OCI-LY1 (cell line): Measurements from ENCODE around the gene RAB4A.

Experiments
- H2AFZ ChIP-seq: fragments of 200-600 bp; sonication (generic), shearing (Covaris generic); 2 replicates; pipeline ENCODE4 v1.6.0; 2014; ENCODE audit warnings: antibody characterized with exemption, mild to moderate bottlenecking, low read length
- H3F3A ChIP-seq: fragments of 200-600 bp; sonication (generic), shearing (Covaris generic); 2 replicates; pipeline ENCODE4 v1.6.0; 2014; ENCODE audit warnings: mild to moderate bottlenecking, antibody characterized with exemption, low read length, moderate library complexity; ENCODE audit not compliant: insufficient read depth
- H3K27ac ChIP-seq: fragments of 200-600 bp; sonication (generic); 2 replicates; pipeline ENCODE4 v1.5.1; 2014; ENCODE audit warnings: low read length, mixed run types, mild to moderate bottlenecking, low read depth; ENCODE audit not compliant: poor library complexity, severe bottlenecking
- H3K27me3 ChIP-seq: fragments of 200-600 bp; sonication (generic); 2 replicates; pipeline ENCODE4 v1.6.0; 2014; ENCODE audit warnings: antibody characterized with exemption, mild to moderate bottlenecking, low read length, moderate library complexity; ENCODE audit not compliant: insufficient read depth
- H3K36me3 ChIP-seq: fragments of 200-600 bp; sonication (generic); 2 replicates; pipeline ENCODE4 v1.6.1; 2014; ENCODE audit warnings: mild to moderate bottlenecking, antibody characterized with exemption, low read length, moderate library complexity, mixed read lengths; ENCODE audit not compliant: insufficient read depth
- H3K4me1 ChIP-seq: fragments of 200-600 bp; sonication (generic); 2 replicates; pipeline ENCODE4 v1.5.1; 2014; ENCODE audit warnings: mild to moderate bottlenecking, low read length, moderate library complexity; ENCODE audit not compliant: insufficient read depth, severe bottlenecking
- H3K4me2 ChIP-seq: fragments of 200-600 bp; sonication (generic), shearing (Covaris generic); 2 replicates; pipeline ENCODE4 v1.6.1; 2014; ENCODE audit warnings: low read length
- H3K4me3 ChIP-seq: fragments of 200-600 bp; sonication (generic); 2 replicates; pipeline ENCODE4 v1.5.1; 2014; ENCODE audit warnings: low read length, low read depth, mild to moderate bottlenecking, mixed read lengths; ENCODE audit not compliant: poor library complexity, severe bottlenecking
- H3K79me2 ChIP-seq: fragments of 200-600 bp; shearing (Covaris generic); 2 replicates; pipeline ENCODE4 v1.6.1; 2016; ENCODE audit warnings: mixed run types, low read length, mixed read lengths; ENCODE audit not compliant: insufficient read depth
- H3K9ac ChIP-seq: fragments of 200-600 bp; sonication (generic), shearing (Covaris generic); 2 replicates; pipeline ENCODE4 v1.6.1; 2014; ENCODE audit warnings: mild to moderate bottlenecking, low read length, mixed read lengths
- H3K9me2 ChIP-seq: fragments of 200-600 bp; sonication (generic), shearing (Covaris generic); 2 replicates; pipeline ENCODE4 v1.6.1; 2014; ENCODE audit warnings: low read depth, mild to moderate bottlenecking, low read length, mixed read lengths
- H3K9me3 ChIP-seq: fragments of 200-600 bp; shearing (Covaris generic); 2 replicates; pipeline ENCODE4 v1.6.1; 2014; ENCODE audit warnings: low read length, mixed read lengths
- H4K20me1 ChIP-seq: fragments of 200-600 bp; sonication (generic), shearing (Covaris generic); 2 replicates; pipeline ENCODE4 v1.6.0; 2016; ENCODE audit warnings: mild to moderate bottlenecking, low read length; ENCODE audit not compliant: insufficient read depth
- CTCF ChIP-seq: fragments of 200-600 bp; sonication (generic), shearing (Covaris generic); IDR thresholded peaks from 2 replicates; pipeline ENCODE4 v1.5.1; 2017; ENCODE audit warnings: mild to moderate bottlenecking, antibody characterized with exemption, low read length, moderate library complexity, mixed read lengths
- EZH2 ChIP-seq: fragments of 200-600 bp; sonication (generic), shearing (Covaris generic); IDR thresholded peaks from 2 replicates; pipeline ENCODE4 v1.8.0; 2017; ENCODE audit warnings: borderline replicate concordance, mixed run types, mild to moderate bottlenecking, antibody characterized with exemption, low read length, moderate library complexity, mixed read lengths

The RAB4A gene

GRCh38 chr1:229238231-229238630 is 32.7 kb upstream of the RAB4A start:
- Histone ChIP-seq H3K4me2 (no peak overlapping the region), H3K27me3 (no peaks in the 10 kb centered on the region), H3K9me3 (no peaks in the 10 kb centered on the region), H3K9ac (no peak overlapping the region), H3K4me1 (no peaks in the 10 kb centered on the region), H3K9me2 (no peaks in the 10 kb centered on the region), H3K79me2 (no peaks in the 10 kb centered on the region), H3K36me3 (no peaks in the 10 kb centered on the region), H3K4me3 (no peak overlapping the region), H4K20me1 (no peaks in the 10 kb centered on the region), H3F3A (no peaks in the 10 kb centered on the region), H2AFZ (no peak overlapping the region), H3K27ac (no peak overlapping the region)
- no peak for TF ChIP-seq CTCF
- no peak for TF ChIP-seq EZH2

GRCh38 chr1:229238674-229239415 is 32.1 kb upstream of the RAB4A start:
- Histone ChIP-seq H3K27ac (no peak overlapping the region), H3K4me1 (no peaks in the 10 kb centered on the region), H3K36me3 (no peaks in the 10 kb centered on the region), H4K20me1 (no peaks in the 10 kb centered on the region), H2AFZ (no peak overlapping the region), H3K4me2 (no peak overlapping the region), H3K9me3 (peaks cover 3% of the 10 kb centered on the region; the same call in 1 of the 2 replicates), H3K9me2 (no peaks in the 10 kb centered on the region), H3K79me2 (no peaks in the 10 kb centered on the region), H3F3A (no peaks in the 10 kb centered on the region), H3K9ac (no peak overlapping the region), H3K4me3 (no peak overlapping the region), H3K27me3 (no peaks in the 10 kb centered on the region)
- no peak for TF ChIP-seq CTCF
- TF ChIP-seq EZH2: no peak

GRCh38 chr1:229240532-229240931 is 30.4 kb upstream of the RAB4A start:
- 0 out of 2 replicates have a peak, but pooled peaks cover 5% of the 10 kb centered on the region for H3K27me3 ChIP-seq
- no peaks in the 10 kb centered on the region for H3K79me2 ChIP-seq
- H3K4me2 ChIP-seq: no peak overlapping the region
- no peaks in the 10 kb centered on the region for H3F3A ChIP-seq
- no peaks in the 10 kb centered on the region for H4K20me1 ChIP-seq
- H3K9me2 ChIP-seq: no peaks in the 10 kb centered on the region
- TF ChIP-seq EZH2: no peak
- no peak for TF ChIP-seq CTCF
- H3K9me3 ChIP-seq: peaks cover 7% of the 10 kb centered on the region; the same call in 1 of the 2 replicates
- no peaks in the 10 kb centered on the region for H3K36me3 ChIP-seq
- H3K4me3 ChIP-seq: no peak overlapping the region
- H3K27ac ChIP-seq: no peak overlapping the region
- H3K9ac ChIP-seq: no peak overlapping the region
- no peaks in the 10 kb centered on the region for H3K4me1 ChIP-seq
- H2AFZ ChIP-seq: no peak overlapping the region
